Astrocyte (in vitro differentiated cells and primary cell): ENCODE measurements around the gene C3orf85.

Experiments
- EZH2 ChIP-seq: IDR thresholded peaks from 2 replicates; pipeline ENCODE4 v1.6.1; 2012; ENCODE audit warnings: mild to moderate bottlenecking, low read length, inconsistent platforms; ENCODE audit not compliant: insufficient read depth
- TF ChIP-seq, protein P1 (sequence below): IDR thresholded peaks from 2 replicates; pipeline ENCODE4 v1.5.1; 2011; ENCODE audit warnings: low read depth, mild to moderate bottlenecking, inconsistent platforms, low read length, moderate library complexity; ENCODE audit not compliant: insufficient read depth

- TF ChIP-seq, protein P1, sequence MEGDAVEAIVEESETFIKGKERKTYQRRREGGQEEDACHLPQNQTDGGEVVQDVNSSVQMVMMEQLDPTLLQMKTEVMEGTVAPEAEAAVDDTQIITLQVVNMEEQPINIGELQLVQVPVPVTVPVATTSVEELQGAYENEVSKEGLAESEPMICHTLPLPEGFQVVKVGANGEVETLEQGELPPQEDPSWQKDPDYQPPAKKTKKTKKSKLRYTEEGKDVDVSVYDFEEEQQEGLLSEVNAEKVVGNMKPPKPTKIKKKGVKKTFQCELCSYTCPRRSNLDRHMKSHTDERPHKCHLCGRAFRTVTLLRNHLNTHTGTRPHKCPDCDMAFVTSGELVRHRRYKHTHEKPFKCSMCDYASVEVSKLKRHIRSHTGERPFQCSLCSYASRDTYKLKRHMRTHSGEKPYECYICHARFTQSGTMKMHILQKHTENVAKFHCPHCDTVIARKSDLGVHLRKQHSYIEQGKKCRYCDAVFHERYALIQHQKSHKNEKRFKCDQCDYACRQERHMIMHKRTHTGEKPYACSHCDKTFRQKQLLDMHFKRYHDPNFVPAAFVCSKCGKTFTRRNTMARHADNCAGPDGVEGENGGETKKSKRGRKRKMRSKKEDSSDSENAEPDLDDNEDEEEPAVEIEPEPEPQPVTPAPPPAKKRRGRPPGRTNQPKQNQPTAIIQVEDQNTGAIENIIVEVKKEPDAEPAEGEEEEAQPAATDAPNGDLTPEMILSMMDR, result no peak
- no peak for TF ChIP-seq EZH2
Measured at GRCh38 chr3:109136523-109136922, at the start of gene C3orf85.
